ENCODE results near the gene PRPF6. TPM values are rescaled to one million over a fixed set of nuclear protein-coding genes. Genes with fewer than 3 reads are reported as not detected.

Gene PRPF6
- total RNA-seq, 1 experiment from 2014 or later, result 88.4 TPM

DNA sequence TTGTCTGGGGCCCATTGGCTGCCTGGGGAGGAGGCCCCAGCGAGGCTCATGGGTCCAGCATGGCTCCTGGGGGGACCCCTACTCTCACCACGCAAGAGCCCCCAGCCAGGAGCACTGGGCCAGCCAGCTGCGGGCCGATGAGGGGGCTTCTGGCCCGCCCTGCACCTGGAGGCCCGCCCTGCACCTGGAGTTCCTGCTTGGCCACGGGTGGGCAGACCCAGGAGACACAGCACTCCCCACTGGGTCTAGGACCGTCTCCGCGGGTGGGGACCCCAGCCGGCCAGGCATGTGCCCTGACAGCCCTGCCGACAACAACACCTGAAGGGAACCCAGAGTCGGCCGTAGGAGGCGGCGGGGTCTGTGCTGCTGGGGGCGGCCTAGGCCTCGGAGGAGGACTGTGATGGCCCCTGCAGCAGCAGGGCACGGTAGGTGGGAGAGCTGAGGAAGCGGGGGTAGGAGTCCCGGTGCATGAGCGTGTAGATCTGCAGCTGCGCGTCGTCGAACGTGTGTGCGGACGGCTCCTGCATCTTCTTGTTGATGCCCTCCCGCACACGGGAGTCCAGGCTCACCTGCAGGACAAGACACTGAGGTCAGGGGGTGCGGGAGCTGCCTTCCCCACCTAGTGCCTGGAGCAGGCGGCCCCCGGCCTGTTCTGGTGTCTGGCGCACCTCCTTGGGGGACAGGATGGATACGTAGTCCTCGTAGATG is 92.7 kb downstream of the PRPF6 start:
- Histone ChIP-seq H3K9me3 (ENCODE audit: control insufficient read depth, insufficient read depth, low read depth, low read length) (no peaks in the 10 kb centered on the region), H3K4me1 (ENCODE audit: control insufficient read depth, insufficient read depth, low read length) (peaks cover 9% of the 10 kb centered on the region), H3K27ac (ENCODE audit: low read length) (no peak overlapping the region), H3K27me3 (ENCODE audit: control insufficient read depth, insufficient read depth, low read length) (no peaks in the 10 kb centered on the region), H3K4me3 (ENCODE audit: low read depth in 2 of 2, low read length in 2 of 2) (no peak overlapping the region), H3K36me3 (ENCODE audit: control insufficient read depth, insufficient read depth, low read length) (no peaks in the 10 kb centered on the region)
- ChIA-PET POLR2A (no interaction called here), CTCF (no interaction called here)
- no TSS peak for BruUV-seq (replicated peaks)
- in situ Hi-C loops (cut with HindIII; ENCODE audit: low pct_unique_long_range_greater_than_20kb, low sequenced_read_pairs) (no loop called here), intact Hi-C loops (cut with micrococcal nuclease; ENCODE audit: unreplicated experiment) (no loop called here)
- DNase-seq (ENCODE audit: low read depth, low spot score) (no peak), ATAC-seq (no peak)
- TF ChIP-seq POLR2AphosphoS5 (IDR thresholded peaks at IDR 0.05; ENCODE audit: low read depth, low read length) (no peak), SIN3A (IDR thresholded peaks at IDR 0.05; ENCODE audit: borderline replicate concordance, insufficient read depth, low read depth, low read length) (no peak), TCF7L2 (IDR thresholded peaks at IDR 0.05; ENCODE audit: low read depth, low read length) (no peak)
- TF ChIP-seq, protein P1, sequence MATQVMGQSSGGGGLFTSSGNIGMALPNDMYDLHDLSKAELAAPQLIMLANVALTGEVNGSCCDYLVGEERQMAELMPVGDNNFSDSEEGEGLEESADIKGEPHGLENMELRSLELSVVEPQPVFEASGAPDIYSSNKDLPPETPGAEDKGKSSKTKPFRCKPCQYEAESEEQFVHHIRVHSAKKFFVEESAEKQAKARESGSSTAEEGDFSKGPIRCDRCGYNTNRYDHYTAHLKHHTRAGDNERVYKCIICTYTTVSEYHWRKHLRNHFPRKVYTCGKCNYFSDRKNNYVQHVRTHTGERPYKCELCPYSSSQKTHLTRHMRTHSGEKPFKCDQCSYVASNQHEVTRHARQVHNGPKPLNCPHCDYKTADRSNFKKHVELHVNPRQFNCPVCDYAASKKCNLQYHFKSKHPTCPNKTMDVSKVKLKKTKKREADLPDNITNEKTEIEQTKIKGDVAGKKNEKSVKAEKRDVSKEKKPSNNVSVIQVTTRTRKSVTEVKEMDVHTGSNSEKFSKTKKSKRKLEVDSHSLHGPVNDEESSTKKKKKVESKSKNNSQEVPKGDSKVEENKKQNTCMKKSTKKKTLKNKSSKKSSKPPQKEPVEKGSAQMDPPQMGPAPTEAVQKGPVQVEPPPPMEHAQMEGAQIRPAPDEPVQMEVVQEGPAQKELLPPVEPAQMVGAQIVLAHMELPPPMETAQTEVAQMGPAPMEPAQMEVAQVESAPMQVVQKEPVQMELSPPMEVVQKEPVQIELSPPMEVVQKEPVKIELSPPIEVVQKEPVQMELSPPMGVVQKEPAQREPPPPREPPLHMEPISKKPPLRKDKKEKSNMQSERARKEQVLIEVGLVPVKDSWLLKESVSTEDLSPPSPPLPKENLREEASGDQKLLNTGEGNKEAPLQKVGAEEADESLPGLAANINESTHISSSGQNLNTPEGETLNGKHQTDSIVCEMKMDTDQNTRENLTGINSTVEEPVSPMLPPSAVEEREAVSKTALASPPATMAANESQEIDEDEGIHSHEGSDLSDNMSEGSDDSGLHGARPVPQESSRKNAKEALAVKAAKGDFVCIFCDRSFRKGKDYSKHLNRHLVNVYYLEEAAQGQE (IDR thresholded peaks at IDR 0.05; ENCODE audit: insufficient read depth in 1 of 2, low read depth in 2 of 2, low read length in 1 of 2), result no peak
- TF ChIP-seq, protein P2, sequence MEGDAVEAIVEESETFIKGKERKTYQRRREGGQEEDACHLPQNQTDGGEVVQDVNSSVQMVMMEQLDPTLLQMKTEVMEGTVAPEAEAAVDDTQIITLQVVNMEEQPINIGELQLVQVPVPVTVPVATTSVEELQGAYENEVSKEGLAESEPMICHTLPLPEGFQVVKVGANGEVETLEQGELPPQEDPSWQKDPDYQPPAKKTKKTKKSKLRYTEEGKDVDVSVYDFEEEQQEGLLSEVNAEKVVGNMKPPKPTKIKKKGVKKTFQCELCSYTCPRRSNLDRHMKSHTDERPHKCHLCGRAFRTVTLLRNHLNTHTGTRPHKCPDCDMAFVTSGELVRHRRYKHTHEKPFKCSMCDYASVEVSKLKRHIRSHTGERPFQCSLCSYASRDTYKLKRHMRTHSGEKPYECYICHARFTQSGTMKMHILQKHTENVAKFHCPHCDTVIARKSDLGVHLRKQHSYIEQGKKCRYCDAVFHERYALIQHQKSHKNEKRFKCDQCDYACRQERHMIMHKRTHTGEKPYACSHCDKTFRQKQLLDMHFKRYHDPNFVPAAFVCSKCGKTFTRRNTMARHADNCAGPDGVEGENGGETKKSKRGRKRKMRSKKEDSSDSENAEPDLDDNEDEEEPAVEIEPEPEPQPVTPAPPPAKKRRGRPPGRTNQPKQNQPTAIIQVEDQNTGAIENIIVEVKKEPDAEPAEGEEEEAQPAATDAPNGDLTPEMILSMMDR (IDR thresholded peaks at IDR 0.05), result no peak

DNA sequence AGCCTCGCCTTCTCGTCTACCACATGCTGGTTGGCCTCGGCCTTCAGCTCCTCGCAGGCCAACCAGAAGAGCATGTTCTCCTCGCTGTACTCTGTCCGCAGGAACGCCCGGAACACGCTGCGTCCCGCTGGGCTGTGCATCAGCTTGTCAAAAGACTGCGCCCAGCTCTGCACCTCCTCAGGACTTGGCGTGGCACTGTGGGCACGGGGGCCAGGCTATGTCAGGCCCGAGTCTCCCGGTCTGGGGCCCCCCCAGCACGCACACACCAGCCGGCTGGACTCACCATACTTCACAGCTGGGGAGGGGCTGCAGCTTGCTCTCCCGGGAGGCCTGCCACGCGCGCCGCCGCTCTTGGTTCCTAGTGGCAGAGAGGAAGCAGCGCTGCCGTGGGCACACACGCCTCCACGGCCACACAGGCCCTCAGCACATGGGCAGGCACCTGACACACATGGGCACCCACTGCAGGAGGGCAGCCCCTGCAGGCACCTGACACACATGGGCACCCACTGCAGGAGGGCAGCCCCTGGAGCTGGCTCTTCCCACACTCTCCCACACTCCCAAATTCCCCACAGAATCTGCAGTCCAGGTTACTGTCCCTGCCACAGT is 93.4 kb downstream of the PRPF6 start:
- ATAC-seq (no peak), DNase-seq (ENCODE audit: low read depth, low spot score) (no peak)
- TF ChIP-seq, protein P1 (IDR thresholded peaks at IDR 0.05; ENCODE audit: insufficient read depth in 1 of 2, low read depth in 2 of 2, low read length in 1 of 2), result no peak
- TF ChIP-seq SIN3A (IDR thresholded peaks at IDR 0.05; ENCODE audit: borderline replicate concordance, insufficient read depth, low read depth, low read length) (no peak), TCF7L2 (IDR thresholded peaks at IDR 0.05; ENCODE audit: low read depth, low read length) (no peak), POLR2AphosphoS5 (IDR thresholded peaks at IDR 0.05; ENCODE audit: low read depth, low read length) (no peak)
- TF ChIP-seq, protein P2 (IDR thresholded peaks at IDR 0.05), result no peak
- POLR2A ChIA-PET, result no interaction called here
- Histone ChIP-seq H3K4me3 (ENCODE audit: low read depth in 2 of 2, low read length in 2 of 2) (no peak overlapping the region), H3K36me3 (ENCODE audit: control insufficient read depth, insufficient read depth, low read length) (no peaks in the 10 kb centered on the region), H3K4me1 (ENCODE audit: control insufficient read depth, insufficient read depth, low read length) (peaks cover 12% of the 10 kb centered on the region), H3K9me3 (ENCODE audit: control insufficient read depth, insufficient read depth, low read depth, low read length) (no peaks in the 10 kb centered on the region), H3K27ac (ENCODE audit: low read length) (no peak overlapping the region), H3K27me3 (ENCODE audit: control insufficient read depth, insufficient read depth, low read length) (no peaks in the 10 kb centered on the region)
- intact Hi-C loops (cut with micrococcal nuclease; ENCODE audit: unreplicated experiment) (no loop called here), in situ Hi-C loops (cut with HindIII; ENCODE audit: low pct_unique_long_range_greater_than_20kb, low sequenced_read_pairs) (no loop called here)
- BruUV-seq (replicated peaks), result no TSS peak
- CTCF ChIA-PET, result no interaction called here
